Neural cell (in vitro differentiated cells): Measurements from ENCODE around the gene MTCL1. TPM values are rescaled to one million over a fixed set of nuclear protein-coding genes. Genes with fewer than 3 reads are reported as not detected.

Source experiments
- H2AFZ ChIP-seq: fragments of 200-600, 300-800 bp; sonication (generic), shearing (Covaris generic); 2 replicates; pipeline ENCODE4 v1.6.0; 2014; ENCODE audit warnings: low read depth, mild to moderate bottlenecking, antibody characterized with exemption, low read length, moderate library complexity
- H3F3A ChIP-seq: fragments of 200-600 bp; shearing (Covaris generic); 2 replicates; pipeline ENCODE4 v1.6.1; 2016; ENCODE audit warnings: mild to moderate bottlenecking, moderate library complexity, mixed read lengths, antibody characterized with exemption, low read length; ENCODE audit not compliant: insufficient read depth, poor library complexity, severe bottlenecking
- H3K27ac ChIP-seq: fragments of 200-600, 300-800 bp; sonication (generic), shearing (Covaris generic); 2 replicates; pipeline ENCODE4 v1.5.1; 2014; ENCODE audit warnings: mild to moderate bottlenecking, low read length, moderate library complexity
- H3K27me3 ChIP-seq: fragments of 300-800, 200-600 bp; sonication (generic), shearing (Covaris generic); 2 replicates; pipeline ENCODE4 v1.6.0; 2014; ENCODE audit warnings: mild to moderate bottlenecking, low read depth, low read length, moderate library complexity; ENCODE audit not compliant: insufficient read depth
- H3K36me3 ChIP-seq: fragments of 300-800, 200-600 bp; sonication (generic), shearing (Covaris generic); 2 replicates; pipeline ENCODE4 v1.5.1; 2014; ENCODE audit warnings: mild to moderate bottlenecking, antibody characterized with exemption, low read length, moderate library complexity; ENCODE audit not compliant: insufficient read depth
- H3K4me2 ChIP-seq: fragments of 300-800, 200-600 bp; sonication (generic), shearing (Covaris generic); 2 replicates; pipeline ENCODE4 v1.6.0; 2014; ENCODE audit warnings: mild to moderate bottlenecking, low read length
- H3K4me3 ChIP-seq: fragments of 300-800, 200-600 bp; sonication (generic), shearing (Covaris generic); 2 replicates; pipeline ENCODE4 v1.5.1; 2014; ENCODE audit warnings: mild to moderate bottlenecking, low read length, moderate library complexity
- H3K79me2 ChIP-seq: fragments of 200-600 bp; shearing (Covaris generic); replicated peaks from 2 replicates; pipeline ENCODE4 v1.6.0; 2014; ENCODE audit warnings: mild to moderate bottlenecking, low read length, moderate library complexity; ENCODE audit not compliant: insufficient read depth
- H3K9ac ChIP-seq: fragments of 300-800, 200-600 bp; sonication (generic), shearing (Covaris generic); 2 replicates; pipeline ENCODE4 v1.6.1; 2016; ENCODE audit warnings: mild to moderate bottlenecking, low read length, mixed read lengths
- H3K9me2 ChIP-seq: fragments of 200-600 bp; shearing (Covaris generic); 2 replicates; pipeline ENCODE4 v1.6.1; 2016; ENCODE audit warnings: mild to moderate bottlenecking, low read length, mixed read lengths; ENCODE audit not compliant: insufficient read depth
- H3K9me3 ChIP-seq: fragments of 200-600, 300-800 bp; sonication (generic), shearing (Covaris generic); 2 replicates; pipeline ENCODE4 v1.6.1; 2016; ENCODE audit warnings: mild to moderate bottlenecking, mixed run types, low read length, moderate library complexity, mixed read lengths
- H4K20me1 ChIP-seq: fragments of 200-600 bp; shearing (Covaris generic); 2 replicates; pipeline ENCODE4 v1.6.1; 2016; ENCODE audit warnings: mild to moderate bottlenecking, mixed run types; ENCODE audit not compliant: insufficient read depth
- EP300 ChIP-seq: fragments of 450-650 bp; conservative IDR thresholded peaks from 2 replicates; pipeline ENCODE4 v1.6.1; 2014; ENCODE audit warnings: antibody characterized with exemption, mild to moderate bottlenecking, moderate library complexity; ENCODE audit not compliant: poor library complexity, severe bottlenecking
- EZH2 ChIP-seq: fragments of 200-600, 300-800 bp; shearing (Covaris generic), sonication (generic); IDR thresholded peaks from 2 replicates; pipeline ENCODE4 v1.6.1; 2014; ENCODE audit warnings: antibody characterized with exemption, low read length, borderline replicate concordance, mild to moderate bottlenecking; ENCODE audit not compliant: insufficient read depth, poor library complexity, severe bottlenecking
- MXI1 ChIP-seq: fragments of 450-650 bp; conservative IDR thresholded peaks from 2 replicates; pipeline ENCODE4 v1.6.1; 2014; ENCODE audit warnings: antibody characterized with exemption, mild to moderate bottlenecking; ENCODE audit not compliant: poor library complexity, severe bottlenecking
- POLR2AphosphoS5 ChIP-seq: IDR thresholded peaks from 2 replicates; pipeline ENCODE4 v1.6.1; 2012
- RAD21 ChIP-seq: fragments of 450-650 bp; conservative IDR thresholded peaks from 2 replicates; pipeline ENCODE4 v1.6.1; 2014; ENCODE audit warnings: antibody characterized with exemption, mild to moderate bottlenecking, moderate library complexity
- SMC3 ChIP-seq: fragments of 450-650 bp; conservative IDR thresholded peaks from 2 replicates; pipeline ENCODE4 v1.6.1; 2014; ENCODE audit warnings: antibody characterized with exemption, mild to moderate bottlenecking, moderate library complexity; ENCODE audit not compliant: poor library complexity
- TAF1 ChIP-seq: IDR thresholded peaks from 2 replicates; pipeline ENCODE4 v1.6.1; 2012; ENCODE audit warnings: low read depth
- polyA plus RNA-seq: library from polyadenylated mRNA; depleted of rRNA; stranded (reverse); fragments of >200 nt; gene quantifications from 2 replicates; pipeline ENCODE4 v1.2.3, GENCODE V29; 2014
- TF ChIP-seq, protein P1 (sequence below): IDR thresholded peaks from 2 replicates; pipeline ENCODE4 v1.6.1; 2012; ENCODE audit warnings: borderline replicate concordance
- TF ChIP-seq, protein P2 (sequence below): fragments of 450-650 bp; IDR thresholded peaks from 2 replicates; pipeline ENCODE4 v1.5.1; 2014; ENCODE audit warnings: antibody characterized with exemption, mild to moderate bottlenecking, moderate library complexity; ENCODE audit not compliant: poor library complexity, severe bottlenecking

Gene MTCL1
- polyA plus RNA-seq, 1 donor from 2014 or later, result 20.8 TPM

DNA sequence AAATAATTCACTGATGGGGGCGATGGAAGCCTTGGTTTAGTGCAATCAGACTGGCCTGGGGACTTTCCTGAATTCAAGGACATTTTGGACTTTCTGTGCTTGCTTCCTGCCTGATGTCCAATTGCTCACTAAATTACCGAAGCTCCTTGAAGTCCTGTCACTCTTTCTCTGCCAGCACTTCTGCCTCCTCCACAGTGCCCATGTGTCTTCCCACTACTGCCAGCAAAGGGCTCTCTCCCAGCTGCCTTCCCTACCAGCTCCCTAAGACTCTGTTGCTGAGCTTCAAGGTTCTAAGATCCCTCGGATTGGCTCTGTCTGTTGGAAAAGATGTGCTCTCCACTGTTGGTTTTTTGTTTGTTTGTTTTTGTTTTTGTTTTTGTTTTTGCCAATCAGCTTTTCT lies 158.1 kb downstream of the MTCL1 start:
- Histone ChIP-seq H3F3A (no peaks in the 10 kb centered on the region), H3K9me2 (no peaks in the 10 kb centered on the region), H3K4me3 (no peak overlapping the region), H3K27me3 (no peaks in the 10 kb centered on the region), H3K9ac (no peak overlapping the region), H3K4me2 (no peak overlapping the region), H3K36me3 (no peaks in the 10 kb centered on the region), H3K79me2 (no peaks in the 10 kb centered on the region), H4K20me1 (no peaks in the 10 kb centered on the region), H2AFZ (no peak overlapping the region), H3K27ac (no peak overlapping the region), H3K9me3 (no peaks in the 10 kb centered on the region)
- no peak for TF ChIP-seq MXI1
- no peak for TF ChIP-seq RAD21
- TF ChIP-seq POLR2AphosphoS5, result no peak
- TF ChIP-seq, protein P1, sequence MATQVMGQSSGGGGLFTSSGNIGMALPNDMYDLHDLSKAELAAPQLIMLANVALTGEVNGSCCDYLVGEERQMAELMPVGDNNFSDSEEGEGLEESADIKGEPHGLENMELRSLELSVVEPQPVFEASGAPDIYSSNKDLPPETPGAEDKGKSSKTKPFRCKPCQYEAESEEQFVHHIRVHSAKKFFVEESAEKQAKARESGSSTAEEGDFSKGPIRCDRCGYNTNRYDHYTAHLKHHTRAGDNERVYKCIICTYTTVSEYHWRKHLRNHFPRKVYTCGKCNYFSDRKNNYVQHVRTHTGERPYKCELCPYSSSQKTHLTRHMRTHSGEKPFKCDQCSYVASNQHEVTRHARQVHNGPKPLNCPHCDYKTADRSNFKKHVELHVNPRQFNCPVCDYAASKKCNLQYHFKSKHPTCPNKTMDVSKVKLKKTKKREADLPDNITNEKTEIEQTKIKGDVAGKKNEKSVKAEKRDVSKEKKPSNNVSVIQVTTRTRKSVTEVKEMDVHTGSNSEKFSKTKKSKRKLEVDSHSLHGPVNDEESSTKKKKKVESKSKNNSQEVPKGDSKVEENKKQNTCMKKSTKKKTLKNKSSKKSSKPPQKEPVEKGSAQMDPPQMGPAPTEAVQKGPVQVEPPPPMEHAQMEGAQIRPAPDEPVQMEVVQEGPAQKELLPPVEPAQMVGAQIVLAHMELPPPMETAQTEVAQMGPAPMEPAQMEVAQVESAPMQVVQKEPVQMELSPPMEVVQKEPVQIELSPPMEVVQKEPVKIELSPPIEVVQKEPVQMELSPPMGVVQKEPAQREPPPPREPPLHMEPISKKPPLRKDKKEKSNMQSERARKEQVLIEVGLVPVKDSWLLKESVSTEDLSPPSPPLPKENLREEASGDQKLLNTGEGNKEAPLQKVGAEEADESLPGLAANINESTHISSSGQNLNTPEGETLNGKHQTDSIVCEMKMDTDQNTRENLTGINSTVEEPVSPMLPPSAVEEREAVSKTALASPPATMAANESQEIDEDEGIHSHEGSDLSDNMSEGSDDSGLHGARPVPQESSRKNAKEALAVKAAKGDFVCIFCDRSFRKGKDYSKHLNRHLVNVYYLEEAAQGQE, result no peak
- no peak for TF ChIP-seq TAF1
- no peak for TF ChIP-seq EP300
- no peak for TF ChIP-seq SMC3
- TF ChIP-seq EZH2, result no peak
- TF ChIP-seq, protein P2, sequence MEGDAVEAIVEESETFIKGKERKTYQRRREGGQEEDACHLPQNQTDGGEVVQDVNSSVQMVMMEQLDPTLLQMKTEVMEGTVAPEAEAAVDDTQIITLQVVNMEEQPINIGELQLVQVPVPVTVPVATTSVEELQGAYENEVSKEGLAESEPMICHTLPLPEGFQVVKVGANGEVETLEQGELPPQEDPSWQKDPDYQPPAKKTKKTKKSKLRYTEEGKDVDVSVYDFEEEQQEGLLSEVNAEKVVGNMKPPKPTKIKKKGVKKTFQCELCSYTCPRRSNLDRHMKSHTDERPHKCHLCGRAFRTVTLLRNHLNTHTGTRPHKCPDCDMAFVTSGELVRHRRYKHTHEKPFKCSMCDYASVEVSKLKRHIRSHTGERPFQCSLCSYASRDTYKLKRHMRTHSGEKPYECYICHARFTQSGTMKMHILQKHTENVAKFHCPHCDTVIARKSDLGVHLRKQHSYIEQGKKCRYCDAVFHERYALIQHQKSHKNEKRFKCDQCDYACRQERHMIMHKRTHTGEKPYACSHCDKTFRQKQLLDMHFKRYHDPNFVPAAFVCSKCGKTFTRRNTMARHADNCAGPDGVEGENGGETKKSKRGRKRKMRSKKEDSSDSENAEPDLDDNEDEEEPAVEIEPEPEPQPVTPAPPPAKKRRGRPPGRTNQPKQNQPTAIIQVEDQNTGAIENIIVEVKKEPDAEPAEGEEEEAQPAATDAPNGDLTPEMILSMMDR, result no peak

DNA sequence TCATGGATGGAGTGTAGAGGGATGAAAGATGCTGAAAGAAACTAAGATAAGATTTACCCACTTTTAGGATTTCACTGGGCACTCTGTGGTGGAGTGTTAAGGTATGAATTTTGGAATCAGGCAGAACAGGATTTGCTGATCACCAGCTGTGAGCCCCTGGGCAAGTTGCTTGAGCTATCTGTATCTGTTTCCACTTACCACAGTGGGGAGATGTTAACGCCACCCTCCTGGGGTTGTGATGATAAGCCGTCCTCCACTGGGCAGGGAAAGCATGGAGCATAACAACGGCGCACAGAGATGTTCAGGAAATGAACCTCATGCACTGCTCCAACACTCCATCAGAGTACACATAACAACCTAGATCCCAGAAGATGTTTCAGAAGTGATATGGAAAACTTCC lies 160.6 kb downstream of the MTCL1 start:
- Histone ChIP-seq H3K79me2 (no peaks in the 10 kb centered on the region), H3F3A (no peaks in the 10 kb centered on the region), H3K9me2 (no peaks in the 10 kb centered on the region), H3K4me2 (no peak overlapping the region), H3K9ac (no peak overlapping the region), H3K27ac (no peak overlapping the region), H3K27me3 (no peaks in the 10 kb centered on the region), H4K20me1 (no peaks in the 10 kb centered on the region), H3K36me3 (no peaks in the 10 kb centered on the region), H2AFZ (no peak overlapping the region), H3K9me3 (no peaks in the 10 kb centered on the region), H3K4me3 (no peak overlapping the region)
- TF ChIP-seq MXI1 (no peak), RAD21 (no peak), EZH2 (no peak), TAF1 (no peak), EP300 (no peak), SMC3 (no peak), POLR2AphosphoS5 (no peak)
- TF ChIP-seq, protein P1, result no peak
- TF ChIP-seq, protein P2, result no peak
